ENCODE measurements around the gene NLRP14.

NLRP14 gene

GRCh38 chr11:7020183-7020917, at the start of gene NLRP14, which contains the start of gene ZNF214:
TSS of gene NLRP14 (plus strand) at chr11:7020479. CDS start at chr11:7038587, 18,108 bp downstream.
TSS of gene ZNF214 (minus strand) at chr11:7020346. CDS start at chr11:7002835, 17,511 bp downstream.
- DNase-seq (ENCODE audit: extremely low read depth in 1 of 2, low read depth in 1 of 2): no peak

GRCh38 chr11:6979365-6979764, 40.9 kb upstream of the NLRP14 start:
- no peak for DNase-seq (ENCODE audit: extremely low read depth in 1 of 2, low read depth in 1 of 2)

GRCh38 chr11:6986487-6986886, 33.8 kb upstream of the NLRP14 start:
- no peak for DNase-seq (ENCODE audit: extremely low read depth in 1 of 2, low read depth in 1 of 2)

GRCh38 chr11:6988506-6988905, 31.8 kb upstream of the NLRP14 start:
- no peak for DNase-seq (ENCODE audit: extremely low read depth in 1 of 2, low read depth in 1 of 2)

- no peak for DNase-seq (ENCODE audit: extremely low read depth in 1 of 2, low read depth in 1 of 2)
Observed at GRCh38 chr11:6991227-6991626, 29.1 kb upstream of the NLRP14 start.

- DNase-seq (ENCODE audit: extremely low read depth in 1 of 2, low read depth in 1 of 2): no peak
Observed at GRCh38 chr11:6992026-6992425, 28.3 kb upstream of the NLRP14 start.

GRCh38 chr11:6992457-6993417, 27.5 kb upstream of the NLRP14 start:
- no peak for DNase-seq (ENCODE audit: extremely low read depth in 1 of 2, low read depth in 1 of 2)

GRCh38 chr11:6995703-6996102, 24.6 kb upstream of the NLRP14 start:
- no peak for DNase-seq (ENCODE audit: extremely low read depth in 1 of 2, low read depth in 1 of 2)

GRCh38 chr11:7004482-7004881, 15.8 kb upstream of the NLRP14 start:
- no peak for DNase-seq (ENCODE audit: extremely low read depth in 1 of 2, low read depth in 1 of 2)

GRCh38 chr11:7014118-7014517, 6.2 kb upstream of the NLRP14 start:
- DNase-seq (ENCODE audit: extremely low read depth in 1 of 2, low read depth in 1 of 2): no peak

GRCh38 chr11:7016011-7016410, 4.3 kb upstream of the NLRP14 start:
- no peak for DNase-seq (ENCODE audit: extremely low read depth in 1 of 2, low read depth in 1 of 2)

GRCh38 chr11:7019500-7020182, 638 bp upstream of the NLRP14 start:
- DNase-seq (ENCODE audit: extremely low read depth in 1 of 2, low read depth in 1 of 2): no peak

GRCh38 chr11:7021318-7021717, 1.0 kb downstream of the NLRP14 start:
- no peak for DNase-seq (ENCODE audit: extremely low read depth in 1 of 2, low read depth in 1 of 2)

- DNase-seq (ENCODE audit: extremely low read depth in 1 of 2, low read depth in 1 of 2): no peak
Observed at GRCh38 chr11:7028141-7028540, 7.9 kb downstream of the NLRP14 start.

GRCh38 chr11:7030836-7031235, 10.6 kb downstream of the NLRP14 start:
- no peak for DNase-seq (ENCODE audit: extremely low read depth in 1 of 2, low read depth in 1 of 2)

GRCh38 chr11:7031471-7031871, 11.2 kb downstream of the NLRP14 start:
- DNase-seq (ENCODE audit: extremely low read depth in 1 of 2, low read depth in 1 of 2): no peak

- DNase-seq (ENCODE audit: extremely low read depth in 1 of 2, low read depth in 1 of 2): no peak
Observed at GRCh38 chr11:7032692-7033091, 12.4 kb downstream of the NLRP14 start.

GRCh38 chr11:7034019-7034418, 13.7 kb downstream of the NLRP14 start:
- no peak for DNase-seq (ENCODE audit: extremely low read depth in 1 of 2, low read depth in 1 of 2)

GRCh38 chr11:7046474-7047175, 26.3 kb downstream of the NLRP14 start:
- DNase-seq (ENCODE audit: extremely low read depth in 1 of 2, low read depth in 1 of 2): no peak

- DNase-seq (ENCODE audit: extremely low read depth in 1 of 2, low read depth in 1 of 2): no peak
Observed at GRCh38 chr11:7050191-7050590, 29.9 kb downstream of the NLRP14 start.

All from stimulated activated CD8-positive, alpha-beta memory T cell treated with anti-CD3 and anti-CD28 coated beads, Interleukin-7, amount 100 ng/mL, for 48 hours (primary cell).